Esophagus muscularis mucosa (tissue), 4 donors: ENCODE results near the gene LTBP3. TPM values are rescaled to one million over a fixed set of nuclear protein-coding genes. Genes with fewer than 3 reads are reported as not detected.

Source experiments
- DNase-seq: peaks from one replicate; pipeline ENCODE4 v3.0.0-alpha.2; 2017; ENCODE audit errors: extremely low spot score
- H3K27ac ChIP-seq, 4 donors: fragments of 200-600 bp; sonication (generic); replicated peaks in 1 of 4; 1 replicate in 3 of 4; 2 replicates in 1 of 4; pipeline ENCODE4 v1.5.1; 2016 to 2019; ENCODE audit warnings: mild to moderate bottlenecking in 1 of 4
- H3K27me3 ChIP-seq, 4 donors: fragments of 200-600 bp; sonication (generic); one replicate each; pipeline versions ENCODE4 v1.5.1 to v1.6.0; 2016 to 2019
- H3K36me3 ChIP-seq, 4 donors: fragments of 200-600 bp; sonication (generic); one replicate each; pipeline ENCODE4 v1.5.1; 2016 to 2019
- H3K4me1 ChIP-seq, 4 donors: fragments of 200-600 bp; sonication (generic); one replicate each; pipeline ENCODE4 v1.5.1; 2016 to 2019
- H3K4me3 ChIP-seq, 4 donors: fragments of 200-600 bp; sonication (generic); 1 replicate in 2 of 4; 2 replicates in 2 of 4; pipeline ENCODE4 v1.5.1; 2016 to 2019; ENCODE audit warnings: mild to moderate bottlenecking in 4 of 4, moderate library complexity in 1 of 4
- H3K9me3 ChIP-seq, 4 donors: fragments of 200-600 bp; sonication (generic); 1 replicate in 3 of 4; 2 replicates in 1 of 4; pipeline ENCODE4 v1.5.1; 2016 to 2019
- CTCF ChIP-seq, 3 experiments: fragments of 200-600 bp in 2 of 3; fragments of 450-650 bp in 1 of 3; sonication (generic) in 2 of 3; IDR thresholded peaks; one replicate each; pipeline ENCODE4 v1.5.1; 2017 to 2019; ENCODE audit warnings: antibody characterized with exemption in 3 of 3, mild to moderate bottlenecking in 2 of 3, moderate library complexity in 1 of 3
- EP300 ChIP-seq: sonication (generic); formaldehyde crosslinking; IDR thresholded peaks from one replicate; pipeline ENCODE4 v1.6.1; 2017; ENCODE audit warnings: antibody characterized with exemption
- POLR2A ChIP-seq: fragments of 450-650 bp; IDR thresholded peaks from one replicate; pipeline ENCODE4 v1.6.1; 2017; ENCODE audit warnings: antibody characterized with exemption, moderate library complexity, mild to moderate bottlenecking, low read depth
- POLR2AphosphoS5 ChIP-seq, 2 donors: sonication (generic); formaldehyde crosslinking; IDR thresholded peaks; one replicate each; pipeline ENCODE4 v1.6.1; 2017; ENCODE audit warnings: antibody characterized with exemption in 2 of 2
- WGBS: methylation state at CpG from one replicate; pipeline ENCODE4 v1.1.5; 2018; 5-methylcytosine and 5-hydroxymethylcytosine counted together
- intact Hi-C: fragments of 100-400 bp; cut with DNase I; formaldehyde crosslinking; loops from one replicate; pipeline ENCODE4 v1.15.1; 2023
- total RNA-seq, 4 donors: library from RNA; depleted of rRNA; stranded (reverse); fragments of >200 nt; gene quantifications; one replicate each; pipeline versions ENCODE4 v1.1.0 to v1.2.1, GENCODE V29; 2016

Gene LTBP3
- total RNA-seq, 4 donors from 2014 or later, result 107 to 208 (median 137) TPM

GRCh38 chr11:65538232-65538914, 19.8 kb downstream of the LTBP3 start:
- no peak for DNase-seq
- intact Hi-C loops, result no loop called here
- Histone ChIP-seq H3K27ac (peak overlapping the region in 1 of 4 donors; percentile 94), H3K36me3 (peaks cover 19 to 72% (median 66%) of the 10 kb centered on the region in 4 donors), H3K27me3 (no peaks in the 10 kb centered on the region), H3K4me1 (peaks cover 23 to 36% (median 32%) of the 10 kb centered on the region in 4 donors), H3K4me3 (no peak overlapping the region), H3K9me3 (no peaks in the 10 kb centered on the region)
- TF ChIP-seq POLR2AphosphoS5 (IDR thresholded peaks at IDR 0.05) (peak in 1 of 2 donors; percentile 19), POLR2A (no peak), CTCF (IDR thresholded peaks at IDR 0.05) (no peak), EP300 (no peak)
- 86% methylated on average over 27 of the region's 43 CpGs for WGBS

GRCh38 chr11:65537620-65538231, 20.4 kb downstream of the LTBP3 start:
- peaks cover 26 to 72% (median 68%) of the 10 kb centered on the region in 4 donors for H3K36me3 ChIP-seq
- intact Hi-C loops, result no loop called here
- H3K27me3 ChIP-seq, result no peaks in the 10 kb centered on the region
- peak overlapping the region in 1 of 4 donors; percentile 12 for H3K27ac ChIP-seq
- no peak overlapping the region for H3K4me3 ChIP-seq
- TF ChIP-seq POLR2AphosphoS5 (IDR thresholded peaks at IDR 0.05) (no peak), CTCF (IDR thresholded peaks at IDR 0.05) (no peak), EP300 (no peak), POLR2A (no peak)
- DNase-seq, result no peak
- no peaks in the 10 kb centered on the region for H3K9me3 ChIP-seq
- WGBS, result 78% methylated on average over 11 of the region's 18 CpGs
- peaks cover 23 to 36% (median 32%) of the 10 kb centered on the region in 4 donors for H3K4me1 ChIP-seq

GRCh38 chr11:65537296-65537597, 20.9 kb downstream of the LTBP3 start:
- DNase-seq, result no peak
- H3K27ac ChIP-seq, result peak overlapping the region in 1 of 4 donors; percentile 44
- no peak overlapping the region for H3K4me3 ChIP-seq
- 59% methylated on average over 2 of the region's 2 CpGs for WGBS
- H3K4me1 ChIP-seq, result peaks cover 23 to 36% (median 32%) of the 10 kb centered on the region in 4 donors
- H3K9me3 ChIP-seq, result no peaks in the 10 kb centered on the region
- TF ChIP-seq POLR2AphosphoS5 (IDR thresholded peaks at IDR 0.05), result no peak
- no peak for TF ChIP-seq EP300
- TF ChIP-seq CTCF (IDR thresholded peaks at IDR 0.05), result no peak
- TF ChIP-seq POLR2A, result no peak
- intact Hi-C loops, result no loop called here
- H3K36me3 ChIP-seq, result peaks cover 31 to 74% (median 71%) of the 10 kb centered on the region in 4 donors
- no peaks in the 10 kb centered on the region for H3K27me3 ChIP-seq

GRCh38 chr11:65536412-65537295, 21.5 kb downstream of the LTBP3 start:
- peak overlapping the region in 1 of 4 donors; percentile 44 for H3K27ac ChIP-seq
- no peak for DNase-seq
- intact Hi-C loops, result no loop called here
- TF ChIP-seq CTCF (IDR thresholded peaks at IDR 0.05), result no peak
- TF ChIP-seq POLR2A, result no peak
- no peak for TF ChIP-seq POLR2AphosphoS5 (IDR thresholded peaks at IDR 0.05)
- no peak for TF ChIP-seq EP300
- WGBS, result 90% methylated on average over 3 of the region's 12 CpGs
- H3K9me3 ChIP-seq, result no peaks in the 10 kb centered on the region
- H3K4me3 ChIP-seq, result no peak overlapping the region
- no peaks in the 10 kb centered on the region for H3K27me3 ChIP-seq
- peaks cover 36 to 80% (median 77%) of the 10 kb centered on the region in 4 donors for H3K36me3 ChIP-seq
- peaks cover 21 to 36% (median 29%) of the 10 kb centered on the region in 4 donors for H3K4me1 ChIP-seq
